ENCODE results near the gene EZR.
"Not testable (repeated sequence)": the region's sequence is repeated elsewhere in the genome, so short reads cannot be mapped to it uniquely, and the experiment has no call there.

EZR gene

GRCh38 chr6:158793432-158793831, 25.7 kb downstream of the EZR start:
- DNase-seq: no peak

DNA sequence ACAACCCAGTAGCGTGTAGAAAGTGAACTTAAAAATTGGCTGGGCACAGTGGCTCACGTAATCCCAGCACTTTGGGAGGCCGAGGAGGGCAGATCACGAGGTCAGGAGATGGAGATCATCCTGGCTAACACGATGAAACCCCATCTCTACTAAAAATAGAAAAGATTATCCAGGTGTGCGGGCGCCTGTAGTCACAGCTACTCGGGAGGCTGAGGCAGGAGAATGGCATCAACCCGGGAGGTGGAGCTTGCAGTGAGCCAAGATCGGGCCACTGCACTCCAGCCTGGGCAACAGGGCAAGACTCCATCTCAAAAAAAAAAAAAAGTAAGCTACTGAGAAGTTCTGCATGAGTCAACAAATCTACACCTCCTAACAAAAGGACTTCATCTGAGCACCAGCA, 26.7 kb downstream of the EZR start:
- not testable (repeated sequence) for DNase-seq

GRCh38 chr6:158791274-158791855, 27.8 kb downstream of the EZR start:
- no peak for DNase-seq

DNA sequence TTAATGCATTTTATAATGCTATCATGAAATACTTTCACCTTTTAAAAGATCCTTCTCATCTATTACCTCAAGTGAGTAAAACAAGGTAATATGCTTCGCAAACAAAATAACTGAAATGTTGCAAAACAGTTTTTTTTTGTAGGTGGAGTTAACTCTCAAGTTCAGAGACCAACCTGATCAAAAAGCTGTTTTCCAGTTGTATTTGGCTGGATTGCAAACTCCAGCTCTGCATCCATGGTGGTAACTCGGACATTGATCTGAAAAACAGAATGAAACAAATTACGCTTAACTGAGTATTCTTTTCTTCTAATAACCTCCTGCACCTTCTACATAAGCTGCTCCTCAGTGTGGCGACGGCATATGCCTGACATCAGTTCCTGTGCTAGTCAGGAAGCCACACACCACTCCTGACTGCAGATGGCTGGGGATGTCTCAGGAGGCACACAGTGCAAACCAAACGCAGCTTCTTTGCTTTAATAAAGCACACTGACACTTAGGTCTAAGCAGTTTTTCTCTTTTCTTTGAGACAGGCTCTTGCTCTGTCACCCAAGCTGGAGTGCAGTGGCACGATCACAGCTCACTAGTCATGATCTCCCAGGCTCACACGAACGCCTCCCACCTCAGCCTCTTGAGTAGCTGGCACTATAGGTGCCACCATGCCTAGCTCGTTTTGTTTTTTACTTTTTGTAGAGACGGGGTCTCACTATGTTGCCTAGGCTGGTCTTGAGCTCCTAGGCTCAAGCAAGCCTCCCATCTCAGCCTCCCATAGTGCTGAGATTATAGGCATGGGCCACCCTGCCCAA, 29.9 kb downstream of the EZR start:
- no peak for DNase-seq

- DNase-seq: no peak
These were observed 31.8 kb downstream of the EZR start for GRCh38 chr6:158787395-158787794.

- no peak for DNase-seq
These were observed 32.4 kb downstream of the EZR start for GRCh38 chr6:158786645-158787304.

GRCh38 chr6:158785036-158785435, 34.1 kb downstream of the EZR start:
- no peak for DNase-seq

GRCh38 chr6:158784505-158784904, 34.7 kb downstream of the EZR start:
- DNase-seq: no peak

DNA sequence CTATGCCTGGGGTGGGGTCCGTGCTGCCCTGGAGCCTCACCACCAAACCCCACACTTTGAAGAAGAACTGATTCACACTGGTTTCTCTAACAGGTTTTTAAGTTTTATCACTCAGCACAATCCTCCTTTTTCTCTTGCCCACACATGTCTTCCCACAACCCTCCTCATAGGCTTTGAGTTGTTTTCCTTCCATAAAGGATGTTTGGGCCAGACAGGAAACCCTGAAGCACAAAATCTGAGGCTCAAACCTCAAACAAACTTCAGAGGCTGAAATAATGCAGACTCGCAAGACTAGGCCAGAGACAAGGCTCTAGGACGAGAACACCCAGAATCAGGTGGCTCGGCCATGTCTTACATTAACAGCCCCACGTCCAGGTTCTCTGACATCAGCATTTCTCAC, 35.3 kb downstream of the EZR start:
- DNase-seq: no peak

DNA sequence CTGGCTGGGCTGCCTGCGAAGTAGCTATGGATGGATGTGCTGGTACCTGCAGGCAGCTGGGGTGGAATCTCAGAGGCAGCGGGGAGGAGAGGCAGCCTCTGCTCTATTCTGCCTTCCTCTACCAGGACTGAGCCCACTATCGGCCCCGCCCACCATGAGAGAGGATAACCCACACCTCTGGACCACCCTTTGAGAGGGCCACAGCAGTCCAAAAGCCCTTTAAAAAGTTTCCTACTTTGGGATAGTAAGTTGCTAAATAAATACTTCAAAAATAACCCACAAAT, 36.1 kb downstream of the EZR start:
- no peak for DNase-seq

DNA sequence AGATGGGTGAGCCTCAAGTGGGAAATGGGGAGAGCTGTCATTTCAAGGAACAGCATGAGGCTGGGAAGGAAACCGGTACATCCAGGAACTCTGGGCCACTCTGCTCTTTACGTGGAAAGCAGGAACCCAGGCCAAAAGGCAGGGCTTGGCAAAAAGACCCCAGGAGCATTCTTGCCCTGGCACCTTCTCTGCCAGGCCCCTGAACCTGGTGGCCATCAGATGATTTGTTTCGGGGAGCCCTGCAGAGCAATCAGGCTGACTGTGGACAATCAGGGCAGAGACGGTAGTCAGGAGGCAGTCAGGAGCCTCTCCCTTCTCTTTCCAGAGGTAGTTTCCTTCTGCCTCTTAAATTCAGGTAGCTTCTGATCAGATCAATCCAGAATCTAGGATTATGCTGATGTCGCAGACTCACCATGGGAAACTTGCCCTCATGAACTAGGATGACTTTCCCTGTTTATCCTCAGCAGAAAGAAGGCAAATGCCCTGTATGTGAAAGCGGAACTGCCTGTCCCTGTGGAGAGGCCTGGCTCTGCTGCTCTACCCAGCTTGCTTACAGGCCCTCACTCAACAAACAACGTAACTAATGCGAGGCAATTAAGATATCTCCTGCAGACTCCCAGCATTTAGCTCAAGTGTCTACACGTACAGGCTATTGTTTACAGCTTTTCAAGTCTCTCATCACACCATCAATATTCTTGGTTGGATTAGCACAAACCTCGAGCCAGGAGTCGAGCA, 36.6 kb downstream of the EZR start:
- DNase-seq: no peak

GRCh38 chr6:158781692-158782373, 37.3 kb downstream of the EZR start:
- DNase-seq: no peak

DNA sequence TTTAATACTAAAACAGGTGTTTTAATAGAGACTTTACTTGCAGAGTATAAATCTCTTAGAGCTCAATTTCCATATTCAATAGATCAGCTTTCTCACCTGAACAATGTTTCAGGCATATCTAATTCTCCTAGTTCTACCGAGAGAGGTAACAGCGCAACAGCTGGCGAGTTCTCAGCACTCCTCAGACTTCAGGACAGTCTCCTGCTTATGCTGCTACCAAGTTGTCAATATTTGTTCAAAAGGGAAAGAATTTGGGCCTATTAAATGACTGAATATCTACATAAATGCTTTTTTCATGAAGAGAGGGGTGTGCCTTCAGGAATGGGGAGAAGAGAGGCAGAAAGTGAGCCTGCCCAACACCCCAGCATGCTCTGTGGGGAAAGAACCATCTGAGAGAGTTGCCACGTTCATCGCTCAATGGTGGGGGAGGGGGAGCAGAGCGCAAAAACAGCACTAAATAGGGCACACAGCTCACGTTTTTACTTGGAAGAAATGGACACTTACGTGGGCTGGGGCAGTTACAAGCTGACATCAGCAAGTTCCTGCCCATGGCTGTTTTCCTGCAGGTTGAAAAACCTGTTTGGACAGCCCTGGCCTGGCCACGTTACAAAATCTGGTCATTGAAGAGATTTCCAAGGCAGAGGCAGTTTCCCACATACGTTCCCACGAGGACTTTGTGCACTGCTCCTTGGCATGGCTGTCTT, 38.0 kb downstream of the EZR start:
- DNase-seq: no peak

DNA sequence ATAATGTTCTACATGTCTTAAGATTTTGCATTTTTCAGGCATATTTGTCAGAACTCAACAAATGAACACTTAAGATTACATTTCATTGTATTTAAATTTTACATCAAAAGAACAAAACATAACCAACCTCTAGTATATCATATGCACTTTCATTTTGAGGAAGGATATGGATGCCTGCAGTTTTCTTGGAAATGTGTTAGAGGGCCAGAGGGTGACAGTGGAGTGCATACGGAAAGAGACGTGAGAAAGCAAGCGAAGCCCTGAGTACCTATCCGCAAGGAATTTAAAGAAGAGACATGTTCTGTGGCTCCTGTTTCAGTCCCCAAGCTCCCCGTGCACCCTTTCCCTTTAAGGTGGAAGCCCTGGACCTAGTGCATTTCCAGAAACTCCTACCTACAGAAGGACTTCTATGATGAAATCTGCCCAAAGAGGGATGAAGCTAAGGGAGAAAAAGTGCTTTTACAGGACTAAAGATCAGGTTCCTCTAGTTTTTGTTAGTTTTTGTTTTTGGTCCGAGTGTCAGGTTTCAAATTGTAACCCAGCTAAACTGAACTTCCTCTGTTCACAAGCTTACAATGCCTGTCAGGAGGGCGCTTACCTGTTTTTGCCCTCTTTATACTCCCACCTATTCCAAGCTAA, 38.8 kb downstream of the EZR start:
- no peak for DNase-seq

DNA sequence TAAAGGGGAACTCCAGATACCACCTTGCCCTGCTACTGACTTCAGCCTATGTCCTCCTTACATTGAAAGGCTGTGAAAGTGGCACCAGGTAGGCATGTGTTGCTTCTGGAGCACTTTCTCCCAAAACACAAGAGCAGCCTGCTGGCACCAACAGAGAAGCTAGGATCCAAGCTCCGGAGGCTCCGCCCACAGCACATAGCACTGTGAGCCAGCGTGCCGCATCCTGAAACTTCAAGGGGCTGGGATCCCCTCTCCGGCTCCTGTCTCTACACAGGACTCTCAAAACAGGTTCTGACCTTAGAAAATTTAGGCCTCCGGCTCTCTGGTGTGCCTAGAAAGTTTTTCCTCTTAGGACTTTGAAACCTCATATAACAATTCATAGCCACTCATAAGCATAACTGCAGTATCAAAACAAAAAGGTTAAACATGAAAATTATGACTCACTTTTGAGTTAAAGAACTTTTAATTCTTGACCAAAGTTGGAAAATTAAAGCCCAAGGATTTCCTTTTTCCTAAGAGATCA, 41.1 kb downstream of the EZR start:
- no peak for DNase-seq

DNA sequence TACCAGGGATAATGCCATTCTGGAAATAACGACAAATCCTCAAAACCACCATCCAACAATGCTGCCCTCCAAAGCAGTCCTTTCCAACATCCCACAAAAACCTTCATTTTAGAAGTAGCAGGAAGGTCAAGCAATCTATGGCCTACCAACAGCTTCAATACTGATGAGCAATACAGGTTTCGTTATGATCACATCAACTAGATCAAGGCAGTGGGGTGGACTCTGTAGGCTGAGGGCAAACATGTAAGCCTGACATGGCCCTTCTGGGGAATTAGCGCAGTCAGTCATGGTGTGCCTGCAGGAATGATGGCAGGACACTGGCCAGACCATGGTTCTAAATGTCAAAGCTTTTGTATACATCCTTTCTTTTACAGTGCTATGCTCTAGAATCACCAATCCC, 41.7 kb downstream of the EZR start:
- DNase-seq: no peak

GRCh38 chr6:158776737-158777136, 42.4 kb downstream of the EZR start:
- no peak for DNase-seq

GRCh38 chr6:158775832-158776231, 43.3 kb downstream of the EZR start:
- no peak for DNase-seq

- no peak for DNase-seq
These were observed 44.3 kb downstream of the EZR start for GRCh38 chr6:158774717-158775449.

DNA sequence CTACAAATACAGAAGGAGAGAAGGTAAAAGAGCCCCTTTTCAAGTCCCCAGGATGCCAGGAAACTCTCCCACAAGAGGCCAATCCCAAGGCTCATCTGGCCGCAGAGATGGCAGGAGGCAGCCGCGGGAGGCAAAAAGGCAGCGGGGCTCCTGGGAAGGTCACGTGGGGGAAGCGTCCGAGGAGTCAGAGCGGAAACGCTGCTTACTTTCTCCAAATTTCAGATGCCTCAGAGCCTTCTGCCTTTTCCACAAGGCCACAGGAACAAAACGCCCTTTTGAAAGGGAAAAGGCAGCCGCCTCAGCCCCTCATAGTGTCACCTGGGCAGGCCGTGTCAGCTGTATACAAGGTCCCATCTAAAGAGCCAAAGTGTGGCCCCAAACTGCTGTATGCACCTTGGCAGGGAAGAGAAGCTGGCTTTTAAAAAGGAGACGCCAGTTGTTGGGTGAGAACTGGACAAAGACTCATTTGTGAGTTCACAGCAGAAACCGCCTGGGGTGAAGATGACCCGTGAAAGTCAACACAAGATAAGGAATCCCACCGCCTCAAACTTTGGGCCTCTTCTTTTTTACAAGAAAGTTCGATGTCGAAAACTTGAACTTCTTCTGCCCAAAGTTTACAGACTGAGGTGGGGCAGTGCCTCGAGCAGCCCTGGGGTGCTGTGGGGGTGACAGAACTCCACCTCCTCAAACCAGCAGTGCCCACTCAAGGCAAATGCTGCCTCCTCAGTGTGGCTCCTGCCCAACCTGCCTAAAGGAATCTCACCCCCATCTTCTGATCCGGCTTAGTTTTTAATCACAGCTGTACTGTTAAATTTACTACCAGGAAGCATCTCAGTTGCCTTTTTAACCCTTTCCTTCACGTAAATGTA, 45.4 kb downstream of the EZR start:
- DNase-seq: no peak
